HG03108 (cell line): ENCODE results near the gene KRTAP27-1.

Source experiments
- ATAC-seq: cut with Tn5 transposase; IDR thresholded peaks from one replicate; pipeline ENCODE4 v1.9.1; 2021; ENCODE audit warnings: moderate library complexity; ENCODE audit not compliant: unreplicated experiment

KRTAP27-1 gene

DNA sequence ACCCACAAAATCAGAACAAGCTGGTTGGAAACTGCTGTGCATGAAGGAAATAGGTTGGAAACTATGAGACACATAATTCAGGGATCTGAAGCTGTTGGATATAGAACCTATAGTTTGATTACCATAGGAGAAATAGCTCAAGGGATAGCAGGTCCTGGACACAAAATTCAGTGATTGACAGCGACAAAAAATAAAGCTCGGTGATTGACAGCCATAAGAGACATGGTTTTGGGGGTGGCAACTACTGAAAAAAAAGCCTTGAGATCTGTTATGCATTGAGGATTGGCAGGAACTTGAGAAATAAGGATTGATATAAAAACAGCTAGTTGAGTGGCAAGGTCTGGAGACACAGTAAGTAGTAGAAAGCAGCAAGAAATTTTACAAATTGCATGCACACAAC lies 48.3 kb downstream of the KRTAP27-1 start, which contains the start of gene KRTAP25-1:
KRTAP25-1 (minus strand) TSS at position 300 of the 400 bp plus-strand sequence; CDS start at position 276, 24 bp downstream.
- ATAC-seq: no peak
